ENCODE measurements around the gene LPP. TPM values are rescaled to one million over a fixed set of nuclear protein-coding genes. Genes with fewer than 3 reads are reported as not detected.

Gene LPP
- total RNA-seq, 1 donor from 2014 or later: 218 TPM

DNA sequence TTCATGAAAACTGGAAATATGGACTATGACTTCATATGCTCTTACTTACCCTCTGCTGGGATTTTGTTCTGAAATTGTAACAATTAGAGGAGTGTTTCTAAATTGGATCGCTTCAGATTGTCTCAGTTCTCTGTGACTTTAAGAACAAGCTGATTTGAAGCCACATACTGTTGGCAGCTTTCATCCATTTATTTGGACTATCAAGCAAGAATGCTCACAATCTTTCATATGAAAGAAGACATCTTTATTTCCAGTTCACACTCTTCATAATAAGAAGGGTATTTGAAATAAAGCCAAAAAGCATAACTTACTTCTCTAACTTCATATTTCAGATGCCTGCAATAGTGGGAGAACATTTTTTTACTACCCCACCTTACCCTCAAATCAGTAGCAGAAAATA is 526.2 kb downstream of the LPP start:
- Histone ChIP-seq H3K27me3 (ENCODE audit: control insufficient read depth, insufficient read depth, low read length) (no peaks in the 10 kb centered on the region), H3K36me3 (ENCODE audit: control insufficient read depth, insufficient read depth, low read length) (no peaks in the 10 kb centered on the region), H3K4me3 (ENCODE audit: low read depth, low read length) (no peak overlapping the region)
- TF ChIP-seq CTCF (IDR thresholded peaks at IDR 0.05; ENCODE audit: insufficient read depth, low read length, poor library complexity, severe bottlenecking): no peak
- no peak for DNase-seq (ENCODE audit: low read depth)

- no peak for TF ChIP-seq CTCF (IDR thresholded peaks at IDR 0.05; ENCODE audit: insufficient read depth, low read length, poor library complexity, severe bottlenecking)
- H3K27me3 ChIP-seq (ENCODE audit: control insufficient read depth, insufficient read depth, low read length): no peaks in the 10 kb centered on the region
- DNase-seq (ENCODE audit: low read depth): no peak
- no peak overlapping the region for H3K4me3 ChIP-seq (ENCODE audit: low read depth, low read length)
- no peaks in the 10 kb centered on the region for H3K36me3 ChIP-seq (ENCODE audit: control insufficient read depth, insufficient read depth, low read length)
Measured at GRCh38 chr3:188680605-188681004, 526.6 kb downstream of the LPP start.

- no peaks in the 10 kb centered on the region for H3K36me3 ChIP-seq (ENCODE audit: control insufficient read depth, insufficient read depth, low read length)
- TF ChIP-seq CTCF (IDR thresholded peaks at IDR 0.05; ENCODE audit: insufficient read depth, low read length, poor library complexity, severe bottlenecking): no peak
- DNase-seq (ENCODE audit: low read depth): no peak
- no peak overlapping the region for H3K4me3 ChIP-seq (ENCODE audit: low read depth, low read length)
- H3K27me3 ChIP-seq (ENCODE audit: control insufficient read depth, insufficient read depth, low read length): no peaks in the 10 kb centered on the region
Measured at GRCh38 chr3:188682316-188682715, 528.4 kb downstream of the LPP start.

DNA sequence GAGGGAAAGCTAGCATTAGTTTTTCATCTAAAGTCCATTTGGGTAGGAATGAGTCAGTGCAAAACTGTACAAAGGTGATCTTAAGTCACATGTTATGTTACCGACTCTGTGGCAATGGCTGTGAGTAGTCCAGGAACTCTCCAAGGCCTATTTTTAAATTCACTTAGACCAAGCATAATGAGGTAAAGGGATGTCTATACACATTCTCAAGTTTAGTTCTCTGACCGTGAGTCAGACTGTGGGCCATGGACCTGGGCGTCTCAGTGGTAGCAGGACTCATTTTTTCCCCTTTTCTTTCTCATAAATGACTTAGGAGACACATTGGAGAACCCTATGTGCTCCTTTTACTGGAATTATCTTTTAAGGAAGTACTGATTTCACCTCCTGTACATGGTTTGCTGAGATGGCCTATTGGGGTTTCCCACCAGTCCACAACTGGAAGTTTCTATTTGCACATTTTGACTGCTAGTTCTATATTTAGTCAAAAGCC is 529.1 kb downstream of the LPP start:
- TF ChIP-seq CTCF (IDR thresholded peaks at IDR 0.05; ENCODE audit: insufficient read depth, low read length, poor library complexity, severe bottlenecking): no peak
- Histone ChIP-seq H3K36me3 (ENCODE audit: control insufficient read depth, insufficient read depth, low read length) (no peaks in the 10 kb centered on the region), H3K27me3 (ENCODE audit: control insufficient read depth, insufficient read depth, low read length) (no peaks in the 10 kb centered on the region), H3K4me3 (ENCODE audit: low read depth, low read length) (no peak overlapping the region)
- peak; percentile 86 for DNase-seq (ENCODE audit: low read depth)

- Histone ChIP-seq H3K4me3 (ENCODE audit: low read depth, low read length) (no peak overlapping the region), H3K36me3 (ENCODE audit: control insufficient read depth, insufficient read depth, low read length) (no peaks in the 10 kb centered on the region), H3K27me3 (ENCODE audit: control insufficient read depth, insufficient read depth, low read length) (no peaks in the 10 kb centered on the region)
- no peak for TF ChIP-seq CTCF (IDR thresholded peaks at IDR 0.05; ENCODE audit: insufficient read depth, low read length, poor library complexity, severe bottlenecking)
- DNase-seq (ENCODE audit: low read depth): no peak
Measured at GRCh38 chr3:188684276-188684675, 530.3 kb downstream of the LPP start.

DNA sequence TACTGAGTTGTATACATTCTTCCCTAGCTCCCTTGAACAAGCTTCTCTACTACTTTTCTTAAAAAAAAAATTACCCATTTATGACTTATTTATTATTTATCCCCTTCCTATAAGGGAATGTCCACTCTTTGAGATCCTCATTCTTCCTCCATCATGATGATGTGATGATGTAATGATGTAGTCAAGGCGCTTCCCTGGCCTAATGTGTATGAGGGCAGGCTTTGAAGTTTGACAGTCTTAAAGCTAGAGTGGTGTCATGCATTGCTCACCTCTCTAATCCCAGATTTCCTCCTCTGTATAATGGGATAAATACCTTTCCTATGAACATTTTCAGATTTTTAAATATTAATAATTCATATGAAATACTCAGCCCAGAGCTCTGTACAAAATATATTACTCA is 531.8 kb downstream of the LPP start:
- no peaks in the 10 kb centered on the region for H3K36me3 ChIP-seq (ENCODE audit: control insufficient read depth, insufficient read depth, low read length)
- no peak for DNase-seq (ENCODE audit: low read depth)
- no peak for TF ChIP-seq CTCF (IDR thresholded peaks at IDR 0.05; ENCODE audit: insufficient read depth, low read length, poor library complexity, severe bottlenecking)
- no peak overlapping the region for H3K4me3 ChIP-seq (ENCODE audit: low read depth, low read length)
- H3K27me3 ChIP-seq (ENCODE audit: control insufficient read depth, insufficient read depth, low read length): no peaks in the 10 kb centered on the region

Measured in kidney epithelial cell (primary cell).